Vagina (tissue), 2 donors: ENCODE measurements around the gene ASF1A. TPM values are rescaled to one million over a fixed set of nuclear protein-coding genes. Genes with fewer than 3 reads are reported as not detected.

Source experiments
- DNase-seq, 2 donors: peaks; one replicate each; pipeline ENCODE4 v3.0.0-alpha.2; 2017; ENCODE audit errors: extremely low spot score in 2 of 2
- H3K27ac ChIP-seq: fragments of 200-600 bp; sonication (generic); one replicate; pipeline ENCODE4 v1.5.1; 2019
- H3K27me3 ChIP-seq: fragments of 200-600 bp; sonication (generic); one replicate; pipeline ENCODE4 v1.5.1; 2019
- H3K36me3 ChIP-seq, 2 donors: fragments of 200-600 bp; sonication (generic); one replicate each; pipeline ENCODE4 v1.5.1; 2017 to 2019
- H3K4me1 ChIP-seq: fragments of 200-600 bp; sonication (generic); one replicate; pipeline ENCODE4 v1.5.1; 2019
- H3K4me3 ChIP-seq, 2 donors: fragments of 200-600 bp; sonication (generic); 1 replicate in 1 of 2; 2 replicates in 1 of 2; pipeline ENCODE4 v1.5.1; 2016 to 2019
- H3K9me3 ChIP-seq: fragments of 200-600 bp; sonication (generic); one replicate; pipeline ENCODE4 v1.5.1; 2019
- CTCF ChIP-seq, 3 experiments: fragments of 450-650 bp in 2 of 3; fragments of 200-600 bp in 1 of 3; sonication (generic) in 1 of 3; IDR thresholded peaks; one replicate each; pipeline ENCODE4 v1.5.1; 2017 to 2019; ENCODE audit warnings: antibody characterized with exemption in 3 of 3, mild to moderate bottlenecking in 2 of 3, moderate library complexity in 2 of 3
- POLR2A ChIP-seq, 2 donors: fragments of 450-650 bp; IDR thresholded peaks; one replicate each; pipeline ENCODE4 v1.6.1; 2017; ENCODE audit warnings: antibody characterized with exemption in 2 of 2, mild to moderate bottlenecking in 2 of 2, moderate library complexity in 2 of 2
- POLR2AphosphoS5 ChIP-seq, 2 donors: sonication (generic); formaldehyde crosslinking; IDR thresholded peaks; one replicate each; pipeline ENCODE4 v1.9.0; 2017; ENCODE audit warnings: antibody characterized with exemption in 2 of 2, mild to moderate bottlenecking in 2 of 2, low read depth in 1 of 2; ENCODE audit not compliant: insufficient read depth in 1 of 2
- intact Hi-C: fragments of 100-400 bp; cut with DNase I; formaldehyde crosslinking; loops from one replicate; pipeline ENCODE4 v1.15.1; 2023
- total RNA-seq: library from RNA; depleted of rRNA; stranded (reverse); fragments of >200 nt; gene quantifications from one replicate; pipeline ENCODE4 v1.2.3, GENCODE V29; 2016

ASF1A gene
- total RNA-seq, 1 donor from 2014 or later: 7.9 TPM

- Histone ChIP-seq H3K27me3 (no peaks in the 10 kb centered on the region), H3K4me1 (no peaks in the 10 kb centered on the region), H3K4me3 (no peak overlapping the region), H3K36me3 (no peaks in the 10 kb centered on the region), H3K9me3 (no peaks in the 10 kb centered on the region), H3K27ac (no peak overlapping the region)
- no peak for TF ChIP-seq POLR2A (IDR thresholded peaks at IDR 0.05)
- TF ChIP-seq CTCF (IDR thresholded peaks at IDR 0.05): no peak
- TF ChIP-seq POLR2AphosphoS5 (IDR thresholded peaks at IDR 0.05; ENCODE audit: insufficient read depth in 1 of 2, low read depth in 1 of 2): no peak
- no peak for DNase-seq
- intact Hi-C loops: no loop called here
Measured at GRCh38 chr6:118876814-118877213, 17.1 kb upstream of the ASF1A start.

GRCh38 chr6:118877806-118878205 lies 16.1 kb upstream of the ASF1A start:
- intact Hi-C loops: no loop called here
- Histone ChIP-seq H3K4me3 (no peak overlapping the region), H3K27me3 (no peaks in the 10 kb centered on the region), H3K36me3 (no peaks in the 10 kb centered on the region), H3K27ac (no peak overlapping the region), H3K9me3 (no peaks in the 10 kb centered on the region), H3K4me1 (no peaks in the 10 kb centered on the region)
- no peak for DNase-seq
- no peak for TF ChIP-seq CTCF (IDR thresholded peaks at IDR 0.05)
- TF ChIP-seq POLR2A (IDR thresholded peaks at IDR 0.05): no peak
- no peak for TF ChIP-seq POLR2AphosphoS5 (IDR thresholded peaks at IDR 0.05; ENCODE audit: insufficient read depth in 1 of 2, low read depth in 1 of 2)

- H3K27ac ChIP-seq: no peak overlapping the region
- H3K9me3 ChIP-seq: no peaks in the 10 kb centered on the region
- H3K4me1 ChIP-seq: no peaks in the 10 kb centered on the region
- no peaks in the 10 kb centered on the region for H3K27me3 ChIP-seq
- TF ChIP-seq POLR2A (IDR thresholded peaks at IDR 0.05) (no peak), CTCF (IDR thresholded peaks at IDR 0.05) (no peak), POLR2AphosphoS5 (IDR thresholded peaks at IDR 0.05; ENCODE audit: insufficient read depth in 1 of 2, low read depth in 1 of 2) (no peak)
- DNase-seq: no peak
- H3K4me3 ChIP-seq: no peak overlapping the region
- intact Hi-C loops: no loop called here
- no peaks in the 10 kb centered on the region for H3K36me3 ChIP-seq
Measured at GRCh38 chr6:118881440-118882313, 12.3 kb upstream of the ASF1A start.

- DNase-seq: no peak
- Histone ChIP-seq H3K36me3 (no peaks in the 10 kb centered on the region), H3K4me3 (no peak overlapping the region), H3K4me1 (no peaks in the 10 kb centered on the region), H3K9me3 (no peaks in the 10 kb centered on the region), H3K27me3 (no peaks in the 10 kb centered on the region), H3K27ac (no peak overlapping the region)
- intact Hi-C loops: no loop called here
- no peak for TF ChIP-seq POLR2A (IDR thresholded peaks at IDR 0.05)
- no peak for TF ChIP-seq POLR2AphosphoS5 (IDR thresholded peaks at IDR 0.05; ENCODE audit: insufficient read depth in 1 of 2, low read depth in 1 of 2)
- no peak for TF ChIP-seq CTCF (IDR thresholded peaks at IDR 0.05)
Measured at GRCh38 chr6:118882314-118882905, 11.5 kb upstream of the ASF1A start.

- Histone ChIP-seq H3K9me3 (no peaks in the 10 kb centered on the region), H3K27ac (no peak overlapping the region), H3K36me3 (no peaks in the 10 kb centered on the region), H3K4me3 (no peak overlapping the region), H3K4me1 (peaks cover 6% of the 10 kb centered on the region), H3K27me3 (no peaks in the 10 kb centered on the region)
- intact Hi-C loops: no loop called here
- TF ChIP-seq POLR2AphosphoS5 (IDR thresholded peaks at IDR 0.05; ENCODE audit: insufficient read depth in 1 of 2, low read depth in 1 of 2) (no peak), CTCF (IDR thresholded peaks at IDR 0.05) (no peak), POLR2A (IDR thresholded peaks at IDR 0.05) (no peak)
- no peak for DNase-seq
Measured at GRCh38 chr6:118886641-118887040, 7.3 kb upstream of the ASF1A start.
